GM19043 (cell line): ENCODE data around the gene GOSR1.
"Not testable (repeated sequence)": the region's sequence is repeated elsewhere in the genome, so short reads cannot be mapped to it uniquely, and the experiment has no call there.

Source experiments
- ATAC-seq: cut with Tn5 transposase; IDR thresholded peaks from one replicate; pipeline ENCODE4 v1.9.1; 2021; ENCODE audit warnings: low read depth; ENCODE audit not compliant: unreplicated experiment

GOSR1 gene

GRCh38 chr17:30503558-30503957 is 26.4 kb downstream of the GOSR1 start:
- ATAC-seq: no peak

GRCh38 chr17:30505868-30506417 is 28.7 kb downstream of the GOSR1 start:
- no peak for ATAC-seq

- no peak for ATAC-seq
Observed at GRCh38 chr17:30506481-30506880, 29.3 kb downstream of the GOSR1 start.

GRCh38 chr17:30513346-30513745 is 36.1 kb downstream of the GOSR1 start:
- no peak for ATAC-seq

DNA sequence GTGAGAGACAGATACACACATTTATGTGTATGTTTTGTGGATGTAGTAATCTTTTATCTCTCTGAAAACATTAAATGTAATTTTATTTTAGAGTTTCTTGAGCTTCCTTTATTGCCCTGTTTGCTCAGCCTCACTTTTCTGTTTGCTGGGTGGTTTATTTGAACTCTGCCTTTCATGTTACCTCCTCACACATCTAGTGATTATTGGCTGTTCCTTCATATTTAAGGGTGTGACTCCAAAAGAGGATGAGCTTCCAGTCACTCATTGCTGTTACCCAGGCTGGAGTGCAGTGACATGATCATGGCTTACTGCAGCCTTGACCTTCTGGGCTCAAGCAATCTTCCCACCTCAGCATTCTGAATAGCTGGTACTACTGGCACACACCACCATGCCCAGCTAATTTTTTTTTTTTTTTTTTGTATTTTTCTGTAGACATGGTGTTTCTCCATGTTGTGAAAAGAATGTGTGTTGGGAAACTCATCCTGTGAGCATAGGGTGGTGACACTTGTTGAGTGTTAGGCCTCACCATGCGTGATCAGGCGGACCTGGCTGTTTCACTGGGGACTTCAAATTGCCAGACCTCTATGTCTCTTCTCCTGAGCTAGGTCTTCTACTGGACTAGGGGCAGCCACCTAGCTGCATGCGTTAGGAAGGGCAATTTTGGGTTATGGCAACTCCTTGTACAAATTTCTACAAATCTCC is 37.8 kb downstream of the GOSR1 start:
- ATAC-seq: no peak

DNA sequence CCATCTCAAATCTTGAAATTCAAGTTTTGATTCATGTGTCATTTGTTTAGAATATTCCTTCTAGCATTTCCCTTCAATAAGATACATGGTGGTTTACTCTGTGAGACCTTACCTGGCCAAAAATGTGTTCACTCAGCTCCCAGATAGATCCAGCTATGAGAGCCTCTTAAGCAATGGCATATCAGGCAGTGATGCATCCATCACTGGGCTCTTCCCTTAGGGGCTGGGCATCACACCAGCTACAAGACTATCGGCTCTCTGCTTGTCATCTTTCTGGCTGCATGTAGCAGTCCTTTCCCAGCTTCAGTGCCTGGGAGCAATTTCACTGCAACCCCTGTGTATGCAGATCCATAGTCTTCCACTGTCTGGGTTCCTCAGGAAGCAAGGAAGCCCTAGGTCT is 40.6 kb downstream of the GOSR1 start:
- no peak for ATAC-seq

GRCh38 chr17:30519166-30519565 is 42.0 kb downstream of the GOSR1 start:
- ATAC-seq: no peak

- ATAC-seq: no peak
Observed at GRCh38 chr17:30519707-30520106, 42.5 kb downstream of the GOSR1 start.

DNA sequence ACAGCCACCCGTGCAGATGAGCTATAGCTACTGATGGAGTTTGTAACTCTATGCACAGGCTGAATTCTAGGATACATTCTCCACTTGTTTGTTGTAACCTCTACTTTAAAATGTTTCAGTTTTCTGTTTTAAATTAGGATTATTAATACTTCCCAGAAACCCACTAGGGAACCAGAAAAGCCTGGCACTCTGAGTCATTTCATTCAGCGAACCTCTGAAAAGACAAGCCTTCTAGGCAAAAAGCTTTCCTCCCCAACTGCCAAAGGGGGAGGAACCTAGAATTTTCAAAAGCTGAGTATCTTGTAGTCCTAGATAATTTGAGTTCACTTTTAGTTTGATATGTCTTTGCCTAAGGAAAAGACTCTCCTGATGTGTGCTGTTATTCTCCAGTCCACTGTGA is 43.2 kb downstream of the GOSR1 start:
- no peak for ATAC-seq

- ATAC-seq: no peak
Observed at GRCh38 chr17:30520882-30521281, 43.7 kb downstream of the GOSR1 start.

GRCh38 chr17:30521766-30522165 is 44.6 kb downstream of the GOSR1 start:
- no peak for ATAC-seq

- not testable (repeated sequence) for ATAC-seq
Observed at GRCh38 chr17:30523236-30523635, 46.0 kb downstream of the GOSR1 start.

DNA sequence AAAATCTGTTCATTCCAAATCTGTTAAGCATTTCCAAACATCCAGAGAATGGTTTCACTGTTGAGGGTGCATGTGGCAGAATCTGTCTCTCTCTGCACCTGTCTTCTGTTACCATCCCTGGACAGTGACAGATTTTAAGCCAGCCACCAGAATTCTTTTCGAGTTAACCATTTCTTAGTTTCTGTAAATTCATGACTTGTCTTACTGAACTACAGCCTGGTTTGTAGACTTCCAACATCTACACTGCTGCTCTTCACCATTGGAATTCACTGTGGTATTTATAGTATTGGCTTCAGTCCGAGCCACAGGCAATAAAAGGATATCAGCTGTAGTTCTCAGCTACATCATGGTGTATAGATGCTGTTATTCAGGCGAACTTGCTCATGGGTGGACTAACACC is 47.6 kb downstream of the GOSR1 start:
- ATAC-seq: no peak

- ATAC-seq: no peak
Observed at GRCh38 chr17:30526401-30526800, 49.2 kb downstream of the GOSR1 start.

DNA sequence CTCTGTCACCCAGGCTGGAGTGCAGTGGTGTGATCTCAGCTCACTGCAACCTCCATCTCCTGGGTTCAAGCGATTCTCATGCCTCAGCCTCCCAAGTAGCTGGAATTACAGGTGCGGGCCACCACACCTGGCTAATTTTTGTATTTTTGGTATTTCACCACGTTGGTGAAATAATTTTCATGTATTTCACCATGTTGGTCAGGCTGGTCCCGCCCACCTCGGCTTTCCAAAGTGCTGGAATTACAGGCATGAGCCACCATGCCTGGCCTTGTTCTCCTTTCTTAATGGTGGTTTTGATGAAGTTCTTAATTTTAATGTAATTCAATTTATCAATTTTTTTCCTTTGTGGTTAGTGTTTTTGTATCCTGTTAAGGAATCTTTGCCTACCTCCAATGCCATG is 51.5 kb downstream of the GOSR1 start:
- ATAC-seq: not testable (repeated sequence)

GRCh38 chr17:30530346-30531025 is 53.3 kb downstream of the GOSR1 start:
- no peak for ATAC-seq

- no peak for ATAC-seq
Observed at GRCh38 chr17:30532871-30533270, 55.7 kb downstream of the GOSR1 start.

DNA sequence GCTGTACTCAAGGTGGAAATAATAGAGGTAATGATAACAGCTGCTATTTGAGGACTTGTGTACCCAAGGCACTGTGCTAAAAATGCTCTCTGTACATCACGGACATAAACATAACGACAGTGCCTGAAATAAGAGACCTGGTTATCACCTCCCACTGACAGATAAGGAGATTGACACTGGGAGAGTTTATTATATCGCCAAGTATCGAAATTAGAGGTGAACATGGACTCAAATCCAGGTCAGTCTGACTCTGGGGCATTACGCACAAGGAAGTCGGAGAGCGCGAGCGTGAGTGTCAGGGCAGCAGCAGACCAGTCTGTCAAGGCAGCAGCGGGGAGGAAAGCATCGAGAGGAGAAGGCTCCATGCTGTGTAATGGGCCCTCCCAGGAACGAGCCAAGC is 57.1 kb downstream of the GOSR1 start:
- no peak for ATAC-seq

DNA sequence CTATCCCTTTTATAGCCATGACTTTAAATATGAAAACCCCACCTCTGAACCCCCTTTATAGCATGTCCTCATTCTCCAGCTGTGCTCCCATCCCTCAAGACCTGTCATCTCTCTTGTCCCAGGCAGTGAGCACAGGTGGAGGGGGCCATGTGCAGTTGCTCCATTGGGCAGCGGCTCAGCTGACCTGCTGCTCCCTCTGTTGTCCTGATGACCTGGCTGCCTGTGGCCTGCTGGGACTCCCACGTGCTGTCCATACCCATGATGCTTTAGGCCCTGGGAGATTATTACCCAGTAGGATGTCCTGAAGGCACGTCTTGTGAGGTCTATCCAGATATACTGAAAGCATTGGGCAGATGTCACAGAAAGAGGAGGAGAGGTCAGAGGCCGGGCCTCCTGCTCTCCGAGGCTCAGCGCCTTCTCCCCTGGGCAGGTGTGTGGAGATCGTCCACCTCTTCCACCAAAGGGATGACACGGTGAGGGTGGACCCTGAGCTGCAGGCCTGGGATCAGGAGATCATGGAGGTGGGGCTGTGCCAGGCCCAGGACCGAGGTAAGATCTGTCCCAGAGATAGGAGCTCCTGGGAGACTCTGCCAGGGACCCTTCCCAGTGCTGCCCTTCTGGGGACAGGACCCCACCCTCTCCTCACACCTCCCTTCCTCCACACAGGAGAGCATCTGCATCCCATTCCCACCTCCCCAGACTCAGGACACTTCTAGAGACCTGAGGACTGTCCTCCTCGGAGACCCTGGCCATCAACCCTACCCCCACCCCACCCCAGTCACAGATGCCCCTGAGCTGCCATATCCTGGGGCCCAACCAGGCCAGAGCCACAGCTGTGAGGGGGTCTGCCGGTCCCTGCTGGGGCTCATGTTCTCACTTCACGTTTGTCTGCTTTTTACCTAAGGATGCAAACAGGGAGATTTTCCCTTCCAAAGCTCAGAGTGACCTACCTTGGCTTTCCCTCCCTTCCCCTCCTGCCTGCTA is 58.0 kb downstream of the GOSR1 start:
- ATAC-seq: no peak

DNA sequence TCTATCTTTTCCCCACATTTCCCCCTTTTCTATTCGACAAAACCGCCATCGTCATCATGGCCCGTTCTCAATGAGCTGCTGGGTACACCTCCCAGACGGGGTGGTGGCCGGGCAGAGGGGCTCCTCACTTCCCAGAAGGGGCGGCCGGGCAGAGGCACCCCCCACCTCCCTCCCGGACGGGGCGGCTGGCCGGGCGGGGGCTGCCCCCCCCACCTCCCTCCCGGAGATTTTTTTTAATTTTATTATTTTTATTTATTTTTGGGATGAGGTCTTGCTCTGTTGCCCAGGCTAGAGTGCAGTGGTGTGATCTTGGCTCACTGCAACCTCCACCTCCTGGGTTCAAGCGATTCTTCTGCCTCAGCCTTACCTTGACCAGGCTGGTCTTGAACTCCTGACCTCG is 59.6 kb downstream of the GOSR1 start:
- ATAC-seq: not testable (repeated sequence)

GRCh38 chr17:30537667-30538066 is 60.5 kb downstream of the GOSR1 start:
- ATAC-seq: not testable (repeated sequence)
